HG03064 (cell line): ENCODE measurements around the gene DGKB.
"Not testable (repeated sequence)": the region's sequence is repeated elsewhere in the genome, so short reads cannot be mapped to it uniquely, and the experiment has no call there.

Experiments
- ATAC-seq: cut with Tn5 transposase; IDR thresholded peaks from one replicate; pipeline ENCODE4 v1.9.1; 2021; ENCODE audit warnings: low read depth; ENCODE audit not compliant: unreplicated experiment

The DGKB gene

DNA sequence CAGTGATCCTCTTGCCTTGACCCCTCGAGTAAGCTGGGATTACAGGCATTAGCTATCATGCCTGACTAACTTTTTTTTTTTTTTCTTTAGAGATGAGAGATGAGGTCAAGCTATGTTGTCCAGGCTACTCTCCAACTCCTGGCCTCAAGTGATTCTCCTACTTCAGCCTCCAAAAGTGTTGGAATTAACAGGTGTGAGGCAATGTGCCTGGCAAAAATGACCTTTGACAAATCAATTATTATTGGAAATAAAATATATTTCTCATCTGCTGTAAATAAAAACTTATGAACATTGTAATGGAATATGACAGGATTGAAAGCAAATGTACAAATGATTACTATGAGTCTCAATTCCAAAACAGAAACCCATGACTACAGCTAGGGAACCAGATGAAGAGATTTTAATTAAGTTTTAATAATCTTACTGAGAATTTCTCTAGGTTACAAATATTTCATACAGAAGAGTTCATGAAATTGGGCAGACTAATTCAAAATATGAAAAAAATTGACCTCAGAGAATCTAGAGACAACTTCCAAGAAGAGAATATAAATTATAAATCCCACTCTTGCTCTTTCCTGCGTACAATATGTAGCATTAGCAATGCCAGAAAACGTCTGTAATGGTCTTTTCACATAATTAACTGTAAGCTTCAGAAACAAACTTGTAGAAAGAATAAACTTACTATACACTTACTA is 414.7 kb downstream of the DGKB start:
- no peak for ATAC-seq

DNA sequence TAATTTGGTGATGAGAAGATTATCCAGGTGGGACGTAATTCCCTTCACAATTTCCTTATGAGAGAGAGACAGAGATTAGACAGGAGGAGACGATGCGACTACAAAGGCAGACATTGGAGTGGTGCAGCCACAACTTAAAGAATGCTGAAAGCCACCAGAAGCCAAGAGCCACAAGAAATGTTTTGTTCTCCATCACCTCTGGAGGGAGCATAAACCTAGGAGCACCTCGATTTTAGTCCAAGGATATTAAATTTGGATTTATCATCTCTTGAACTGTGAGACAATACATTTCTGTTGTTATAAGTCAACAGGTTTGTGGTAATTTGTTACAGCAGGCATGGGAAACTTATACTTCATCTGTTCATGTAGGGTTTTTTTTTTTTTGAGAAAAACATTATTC is 418.9 kb downstream of the DGKB start:
- ATAC-seq: no peak

DNA sequence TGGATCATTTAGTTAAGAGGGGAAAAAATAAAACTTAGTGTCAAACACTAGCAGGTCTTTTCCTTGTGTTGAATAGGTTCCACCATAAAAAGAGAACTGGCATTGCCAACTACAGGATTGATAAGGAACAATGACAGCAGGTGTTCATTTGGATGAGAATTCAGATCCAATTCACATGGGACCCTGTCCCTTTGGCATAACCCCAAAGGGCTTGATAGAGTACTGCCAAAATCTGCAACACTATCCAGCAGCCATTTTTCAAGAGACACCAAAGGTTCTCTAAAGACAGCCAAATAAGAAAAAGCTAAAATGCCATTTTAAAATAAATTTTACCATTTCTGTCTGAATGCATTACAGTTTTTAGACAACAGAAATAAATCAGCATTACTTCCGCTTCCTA is 422.3 kb downstream of the DGKB start:
- no peak for ATAC-seq

DNA sequence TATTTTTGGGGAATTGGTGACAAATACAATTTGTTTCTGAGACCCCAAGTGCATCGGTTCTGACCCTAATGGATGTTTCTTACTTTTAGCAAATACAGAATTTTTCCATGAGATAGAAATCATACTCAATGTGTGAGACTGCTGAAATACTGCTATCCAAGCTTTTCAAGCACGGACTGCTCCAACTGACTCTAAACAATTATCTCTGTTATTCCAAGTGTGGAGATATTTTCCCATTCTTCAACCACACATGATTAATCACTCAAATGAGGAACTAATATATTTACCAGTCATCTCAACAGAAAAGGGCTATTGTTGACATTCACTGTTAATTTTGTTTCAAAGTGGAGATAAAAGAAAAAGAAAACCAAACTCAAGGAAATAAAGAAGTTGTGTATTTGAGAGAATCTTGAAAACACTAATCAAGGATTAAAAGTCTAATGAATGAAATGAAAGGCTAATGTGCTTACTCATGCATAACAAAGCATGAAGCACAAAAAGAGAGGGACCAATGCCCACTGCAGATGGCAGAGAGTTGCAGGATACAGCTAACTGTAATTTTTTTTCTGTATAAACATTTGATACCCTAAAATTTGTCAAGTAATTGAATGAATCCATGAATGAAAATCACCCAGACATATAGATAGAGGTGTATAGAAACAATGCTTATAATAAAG is 423.6 kb downstream of the DGKB start:
- no peak for ATAC-seq

DNA sequence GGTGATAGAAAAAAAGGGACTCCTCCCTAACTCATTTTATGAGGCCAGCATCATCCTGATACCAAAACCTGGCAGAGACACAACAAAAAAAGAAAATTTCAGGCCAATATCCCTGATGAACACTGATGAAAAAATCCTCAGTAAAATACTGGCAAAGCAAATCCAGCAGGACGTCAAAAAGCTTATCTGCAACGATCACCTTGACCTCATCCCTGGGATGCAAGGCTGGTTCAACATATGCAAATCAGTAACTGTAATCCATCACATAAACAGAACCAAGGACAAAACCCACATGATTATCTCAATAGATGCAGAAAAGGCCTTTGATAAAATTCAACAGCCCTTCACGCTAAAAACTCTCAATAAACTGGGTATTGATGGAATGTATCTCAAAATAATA is 440.8 kb downstream of the DGKB start:
- not testable (repeated sequence) for ATAC-seq

DNA sequence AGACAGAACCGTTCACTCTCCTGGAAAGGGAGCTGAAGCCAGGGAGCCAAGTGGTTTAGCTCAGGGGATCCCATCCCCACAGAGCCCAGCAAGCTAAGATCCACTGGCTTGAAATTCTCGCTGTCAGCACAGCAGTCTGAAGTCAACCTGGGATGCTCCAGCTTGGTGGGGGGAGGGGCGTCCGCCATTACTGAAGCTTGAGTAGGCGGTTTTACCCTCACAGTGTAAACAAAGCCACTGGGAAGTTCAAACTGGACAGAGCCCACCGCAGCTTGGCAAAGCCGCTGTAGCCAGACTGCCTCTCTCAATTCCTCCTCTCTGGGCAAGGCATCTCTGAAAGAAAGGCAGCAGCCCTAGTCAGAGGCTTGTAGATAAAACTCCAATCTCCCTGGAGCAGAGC is 443.7 kb downstream of the DGKB start:
- ATAC-seq: not testable (repeated sequence)

DNA sequence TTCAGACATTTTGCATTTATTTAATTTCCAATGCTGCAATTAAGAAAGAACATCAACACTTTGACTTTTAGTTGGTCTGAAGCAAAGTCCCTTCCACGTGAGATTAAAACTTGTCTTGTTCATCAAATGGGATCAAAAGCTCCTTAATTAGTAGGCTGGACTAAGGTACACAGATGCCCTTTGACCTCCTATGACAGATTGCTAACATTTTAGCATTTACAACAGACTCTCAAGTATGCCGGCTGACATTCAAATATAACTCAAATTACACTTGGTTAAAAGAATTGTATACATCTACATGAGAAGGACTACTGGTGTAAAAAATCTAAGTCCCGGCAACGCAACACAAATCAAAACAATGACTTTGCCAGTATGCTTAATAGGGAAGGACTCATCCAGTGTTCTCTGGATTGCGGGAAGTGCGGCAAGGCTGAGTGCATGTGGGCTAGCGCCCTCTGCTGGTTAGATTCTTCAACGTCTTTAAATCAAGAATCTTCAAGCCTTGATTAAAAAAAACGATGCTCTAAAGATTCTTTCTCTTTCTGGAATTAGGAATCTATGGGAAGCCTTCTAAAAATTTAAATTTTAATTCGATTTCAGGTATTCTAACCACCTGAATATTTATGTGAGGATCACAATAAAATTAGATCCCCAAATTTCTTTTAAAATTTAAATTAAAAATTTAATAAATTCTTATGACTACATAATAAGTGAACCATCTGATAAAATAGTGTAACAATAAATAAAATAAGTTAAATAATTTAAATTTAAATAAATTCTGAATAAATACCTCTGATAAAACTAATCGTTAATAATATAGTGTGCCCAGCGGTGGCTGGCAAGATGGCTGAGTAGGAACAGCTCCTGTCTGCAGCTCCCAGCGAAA is 444.7 kb downstream of the DGKB start:
- ATAC-seq: no peak

DNA sequence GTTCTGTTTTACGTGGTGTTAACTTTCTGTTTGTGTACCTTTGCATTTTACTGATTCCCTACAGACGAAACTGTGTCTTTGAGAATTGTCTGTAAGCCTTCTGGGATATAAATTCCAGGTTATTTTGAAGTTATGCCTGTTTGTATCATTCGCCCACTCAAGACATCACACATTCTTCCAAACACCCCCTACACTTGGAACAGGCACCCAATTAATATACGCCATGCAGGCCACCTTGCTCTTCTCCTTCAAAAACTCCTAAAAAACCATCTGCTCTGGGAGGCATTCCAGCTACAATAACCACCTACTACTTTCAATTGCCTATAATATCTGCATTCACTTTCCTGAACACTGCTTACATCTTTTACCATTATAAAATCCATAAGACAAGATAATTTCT is 453.3 kb downstream of the DGKB start:
- no peak for ATAC-seq

DNA sequence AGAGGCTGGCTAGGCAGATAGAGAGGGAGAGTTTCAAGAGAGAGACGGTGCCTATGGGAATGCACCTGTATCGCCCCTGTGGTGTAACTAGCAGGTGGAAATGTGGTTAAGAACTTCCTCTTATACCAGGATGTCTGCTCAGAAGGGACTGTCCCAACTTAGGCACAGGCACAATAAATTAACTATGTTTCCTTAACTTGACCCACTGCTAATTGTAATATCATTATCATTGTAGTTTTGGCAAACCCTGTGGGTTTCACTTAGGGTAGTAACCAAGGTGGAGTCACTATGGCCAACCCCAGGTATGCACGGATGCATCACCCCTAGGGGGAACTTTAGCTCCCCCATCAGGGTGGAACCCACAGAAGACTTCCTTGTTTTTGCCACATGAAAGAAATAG is 455.7 kb downstream of the DGKB start:
- ATAC-seq: no peak

DNA sequence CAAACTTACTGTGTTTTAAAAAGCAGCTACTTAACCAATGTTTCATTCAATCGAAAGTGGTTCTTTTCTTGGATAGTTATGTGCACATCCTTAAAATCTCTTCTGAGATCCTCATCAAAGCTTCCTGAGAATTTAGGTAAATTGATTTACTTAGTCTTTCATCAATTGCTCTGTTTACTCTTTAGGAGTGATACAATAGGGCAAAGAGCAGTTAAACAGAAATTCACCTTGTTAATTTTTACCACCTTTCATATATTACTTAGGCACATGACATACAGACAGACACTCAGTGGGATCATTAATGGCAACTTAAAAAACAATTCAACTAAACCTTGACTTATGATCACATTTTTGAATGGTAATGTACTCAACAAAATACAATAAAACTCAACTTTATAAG is 456.3 kb downstream of the DGKB start:
- no peak for ATAC-seq

DNA sequence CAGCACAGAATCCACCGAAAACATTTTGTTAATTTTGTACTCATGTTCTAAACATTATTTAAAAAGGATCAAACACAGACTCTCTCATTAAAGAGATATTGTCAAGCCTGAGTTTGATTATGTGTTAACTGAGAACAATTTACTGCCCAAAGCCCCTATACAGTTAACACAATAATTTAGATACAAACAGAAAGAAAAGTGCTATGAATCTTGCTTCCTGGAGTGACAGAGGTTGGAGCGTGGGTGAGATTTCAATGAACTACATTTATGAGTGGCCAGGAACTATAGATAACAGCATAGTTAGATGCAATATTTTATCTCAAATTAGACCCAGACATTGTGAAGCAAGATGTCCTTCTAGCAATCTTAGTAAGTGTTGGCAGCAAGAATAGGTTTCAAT is 464.2 kb downstream of the DGKB start:
- ATAC-seq: no peak

DNA sequence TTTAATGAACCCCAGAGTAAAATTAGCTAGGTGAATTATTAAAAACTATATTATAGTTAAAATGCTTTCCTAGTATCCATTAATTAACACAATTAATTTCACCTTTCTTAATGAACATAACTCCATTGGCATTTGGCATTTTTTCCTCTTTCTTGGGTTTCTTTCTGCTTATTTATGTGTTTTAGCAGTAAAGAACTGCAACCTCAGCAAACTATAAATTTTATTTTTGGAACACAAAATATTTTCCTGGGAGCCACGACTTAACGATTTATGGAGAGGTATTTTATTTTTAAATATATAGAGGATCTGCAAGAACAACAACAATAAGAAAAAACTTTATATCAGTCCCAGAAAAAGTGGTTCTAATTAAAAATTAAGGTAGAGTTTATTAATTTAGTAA is 465.7 kb downstream of the DGKB start:
- ATAC-seq: no peak

DNA sequence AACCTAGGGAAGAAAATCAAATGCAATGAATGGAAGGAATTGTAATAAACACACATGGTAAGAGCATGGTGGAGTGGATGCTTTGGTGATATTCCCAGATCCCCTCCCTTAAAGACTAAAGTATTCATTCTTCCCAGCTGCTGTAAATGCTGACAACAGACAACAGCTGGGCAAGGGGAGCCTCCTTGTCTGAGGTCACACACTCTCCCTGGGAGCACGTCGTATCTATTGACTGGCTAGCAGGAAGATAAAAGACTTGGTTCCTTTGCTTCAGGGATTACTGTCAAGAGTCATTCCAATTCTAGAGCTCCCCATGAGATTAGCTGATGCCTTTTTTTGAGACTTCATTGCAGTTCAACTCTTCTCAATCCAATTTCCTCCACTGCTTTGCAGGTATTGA is 469.6 kb downstream of the DGKB start:
- ATAC-seq: no peak

DNA sequence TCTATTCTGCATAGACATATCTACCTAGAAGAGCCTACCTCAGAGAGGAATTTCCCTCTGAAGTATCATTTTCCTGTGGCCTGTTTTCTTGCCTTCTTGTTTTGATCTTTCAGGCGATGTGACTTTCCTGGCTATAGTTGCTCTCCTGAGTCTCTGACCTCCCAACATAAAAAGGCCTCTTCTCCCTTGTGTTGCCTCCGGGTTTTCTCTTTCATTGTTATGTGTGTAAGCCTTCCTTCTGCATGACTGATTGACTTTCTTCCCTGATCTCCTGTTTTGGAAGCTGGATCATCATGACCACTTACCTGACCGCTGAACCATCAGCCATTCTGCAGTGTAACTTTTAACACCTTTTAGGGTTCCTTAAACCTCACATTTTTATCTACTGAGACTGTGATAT is 471.6 kb downstream of the DGKB start:
- ATAC-seq: no peak

DNA sequence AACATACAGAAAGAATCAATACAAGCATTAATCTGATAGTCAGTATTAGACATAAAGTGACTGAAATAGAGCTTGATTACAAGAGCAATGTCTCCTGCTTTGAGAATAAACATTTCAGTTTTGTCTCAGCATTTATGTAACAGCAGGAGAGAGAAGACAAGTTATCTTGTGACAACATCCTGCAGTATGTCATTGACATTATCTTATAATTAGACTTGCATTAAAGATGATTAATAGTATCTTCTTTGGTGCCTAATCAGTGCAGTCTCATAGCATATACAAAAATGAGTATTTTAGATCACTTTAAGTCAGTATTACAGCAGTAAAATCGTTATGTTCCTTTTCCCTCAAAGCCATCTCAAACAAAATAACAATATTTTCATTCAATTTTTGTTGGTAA is 477.0 kb downstream of the DGKB start:
- no peak for ATAC-seq

DNA sequence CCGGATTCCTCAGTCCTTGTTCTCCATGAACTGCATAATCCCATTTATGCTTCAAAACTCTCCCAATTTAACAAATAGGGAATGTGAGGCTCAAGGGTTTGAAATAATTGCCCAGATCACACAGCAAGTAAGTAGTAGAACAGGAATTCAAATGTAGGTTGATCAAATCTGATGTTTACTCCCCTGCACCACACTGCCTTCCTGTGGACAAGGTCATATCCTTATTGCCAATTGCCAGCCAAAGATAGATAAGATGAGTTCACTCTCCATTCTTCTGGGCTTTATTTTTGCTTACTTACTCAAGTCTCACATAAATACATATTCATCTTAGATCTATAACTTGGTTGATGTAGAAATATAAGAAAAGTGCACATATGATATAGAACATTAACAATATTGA is 477.9 kb downstream of the DGKB start:
- no peak for ATAC-seq

DNA sequence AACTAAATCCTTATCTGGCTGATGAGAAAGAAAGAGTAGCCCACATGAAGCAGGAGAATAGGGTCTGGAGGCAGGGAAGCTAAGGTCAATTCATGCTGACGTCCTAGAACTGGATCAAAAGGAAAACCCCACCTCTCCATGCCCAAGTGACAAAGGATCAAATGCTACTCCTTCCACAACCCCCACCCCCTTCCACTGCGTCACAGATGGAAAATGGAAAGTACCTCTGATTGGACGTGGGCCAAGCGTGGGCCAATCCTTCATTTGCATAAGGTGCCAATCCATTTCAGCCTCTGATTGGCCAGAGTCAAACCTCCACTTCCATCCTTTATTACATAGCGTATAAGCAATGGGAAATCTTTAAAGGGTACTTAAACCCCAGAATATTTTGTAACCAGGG is 481.8 kb downstream of the DGKB start:
- ATAC-seq: no peak

DNA sequence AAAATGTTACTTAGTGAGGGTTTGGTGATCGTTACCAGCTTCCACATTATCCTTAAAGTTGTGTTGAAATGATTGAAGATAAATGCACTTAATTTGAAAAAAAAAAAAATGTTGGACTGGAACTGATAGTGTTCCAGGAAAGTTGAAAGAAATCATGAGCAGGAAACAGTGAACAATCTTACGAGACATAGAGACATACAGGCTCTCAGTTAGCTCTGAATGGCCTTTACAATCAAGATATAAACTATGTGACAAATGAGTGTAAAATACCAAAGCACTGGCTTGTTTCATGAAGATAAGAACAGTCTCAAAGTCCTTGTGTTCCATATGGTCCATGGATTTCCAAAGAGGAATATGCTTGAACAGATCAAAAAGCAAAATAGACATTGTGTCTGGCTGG is 483.0 kb downstream of the DGKB start:
- ATAC-seq: no peak

DNA sequence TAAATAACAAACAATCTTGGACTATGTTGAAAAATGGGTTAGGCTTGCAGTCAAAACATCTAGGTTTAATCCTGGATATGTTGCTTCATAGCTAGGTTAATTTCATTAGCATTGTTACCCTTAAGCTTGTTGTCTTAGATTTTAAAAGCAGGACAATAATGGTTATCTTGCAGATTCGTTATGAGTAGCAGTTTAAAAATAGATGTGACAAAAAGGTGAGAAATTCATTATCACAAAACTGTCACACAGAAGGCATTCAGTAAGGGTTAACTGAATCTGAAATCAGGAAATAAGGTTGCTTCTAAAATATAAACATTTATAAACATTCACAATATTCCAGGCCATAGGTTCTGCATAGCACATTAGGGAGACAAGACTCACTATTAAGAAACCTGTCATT is 483.9 kb downstream of the DGKB start:
- ATAC-seq: no peak

DNA sequence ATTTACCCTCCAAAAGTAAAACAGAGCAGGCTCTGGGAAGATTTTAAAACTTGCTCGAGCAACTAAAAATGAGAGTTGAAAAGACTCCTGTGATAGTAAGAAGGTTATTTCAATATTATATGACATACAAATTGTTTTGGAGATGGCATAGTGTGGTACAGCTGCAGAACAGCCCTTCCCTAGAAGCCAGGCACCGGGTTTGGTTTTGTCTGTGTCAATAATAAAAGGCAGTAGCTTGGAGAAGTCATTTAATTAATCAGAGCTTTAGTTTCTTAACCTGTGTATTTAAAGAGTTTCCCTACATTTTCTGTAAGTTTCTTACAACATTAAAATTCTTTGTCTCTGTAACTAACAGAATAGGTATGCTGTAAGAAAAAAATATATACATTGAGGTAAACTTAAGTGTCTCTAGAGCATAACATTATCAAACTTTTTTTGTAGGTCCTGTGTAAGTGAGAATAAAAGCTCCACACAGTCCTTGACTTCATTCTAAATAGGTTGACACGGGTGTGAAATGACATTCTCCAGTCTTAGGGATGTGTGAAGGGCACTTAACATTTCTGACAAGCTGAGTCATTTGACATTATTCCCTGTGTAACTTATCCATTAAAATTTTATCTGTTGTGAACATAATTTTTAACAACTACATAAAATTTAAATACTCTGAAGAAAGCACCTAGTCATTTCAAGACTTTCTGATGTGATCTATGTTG is 488.1 kb downstream of the DGKB start:
- no peak for ATAC-seq
